GM19035 (cell line): ENCODE results near the gene SIGLEC9.
"Not testable (repeated sequence)": the region's sequence is repeated elsewhere in the genome, so short reads cannot be mapped to it uniquely, and the experiment has no call there.

Experiments used
- ATAC-seq: cut with Tn5 transposase; IDR thresholded peaks from one replicate; pipeline ENCODE4 v1.9.1; 2021; ENCODE audit not compliant: unreplicated experiment

Gene SIGLEC9

GRCh38 chr19:51142809-51143475 is 18.2 kb downstream of the SIGLEC9 start:
- ATAC-seq, result not testable (repeated sequence)

DNA sequence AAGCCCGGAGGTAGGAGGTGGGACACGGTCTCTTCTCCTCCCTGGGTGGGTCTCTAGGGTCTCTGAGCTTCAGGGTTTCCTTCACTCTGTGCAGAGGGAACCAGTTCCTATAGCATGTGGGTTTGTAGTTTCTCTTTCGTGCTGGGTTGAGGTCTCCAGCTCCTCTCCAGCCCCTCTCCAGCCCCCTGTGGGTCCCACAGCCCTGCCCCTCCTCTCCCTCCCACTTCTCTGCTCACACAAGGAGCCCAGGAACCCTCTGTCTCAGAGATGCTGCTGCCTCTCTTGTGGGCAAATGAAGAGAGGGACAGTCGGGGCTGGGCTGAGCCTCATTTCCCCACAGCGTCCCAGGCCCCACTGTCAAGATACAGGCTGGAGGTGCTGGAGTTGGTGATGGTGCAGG is 18.8 kb downstream of the SIGLEC9 start:
- ATAC-seq, result no peak

GRCh38 chr19:51144482-51145045 is 19.9 kb downstream of the SIGLEC9 start:
- no peak for ATAC-seq

GRCh38 chr19:51145916-51146493 is 21.3 kb downstream of the SIGLEC9 start:
- no peak for ATAC-seq

DNA sequence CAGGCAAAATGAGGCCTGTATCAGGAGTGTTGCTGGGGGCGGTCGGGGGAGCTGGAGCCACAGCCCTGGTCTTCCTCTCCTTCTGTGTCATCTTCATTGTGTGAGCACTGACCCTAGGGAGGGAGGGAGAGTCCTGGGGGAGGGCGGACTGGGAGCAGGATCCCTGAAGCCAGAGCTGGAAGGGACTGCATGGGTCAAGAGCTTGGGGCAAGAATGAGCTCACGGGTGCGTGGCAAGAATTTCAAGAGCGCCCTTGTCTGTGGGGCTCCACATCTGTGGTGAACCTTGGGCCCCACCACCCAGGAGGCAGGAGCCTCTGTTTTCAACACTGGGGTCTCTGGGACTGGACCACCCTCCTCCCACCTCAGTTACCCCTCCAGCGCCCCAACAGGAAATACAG is 22.0 kb downstream of the SIGLEC9 start:
- no peak for ATAC-seq

DNA sequence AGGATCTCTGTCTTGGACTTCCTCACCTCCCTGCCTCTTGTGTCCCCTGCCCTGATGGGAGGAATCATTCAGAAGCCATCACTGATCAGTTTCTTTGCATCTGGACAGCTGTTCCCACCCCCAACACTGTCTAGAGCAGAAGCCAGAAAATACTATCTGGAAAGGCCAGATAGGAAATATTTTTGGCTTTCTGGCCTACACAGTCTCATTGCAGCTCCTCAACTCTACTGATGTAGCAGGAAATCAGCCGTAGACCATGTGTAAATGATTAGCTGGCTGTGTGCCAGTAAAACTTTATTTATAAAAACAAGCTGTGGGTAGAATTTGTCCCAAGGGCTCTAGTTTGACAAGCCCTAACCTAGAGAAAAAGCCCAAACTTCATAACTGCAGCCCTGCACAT is 23.0 kb downstream of the SIGLEC9 start:
- ATAC-seq, result no peak

GRCh38 chr19:51148580-51148979 is 23.9 kb downstream of the SIGLEC9 start:
- no peak for ATAC-seq

DNA sequence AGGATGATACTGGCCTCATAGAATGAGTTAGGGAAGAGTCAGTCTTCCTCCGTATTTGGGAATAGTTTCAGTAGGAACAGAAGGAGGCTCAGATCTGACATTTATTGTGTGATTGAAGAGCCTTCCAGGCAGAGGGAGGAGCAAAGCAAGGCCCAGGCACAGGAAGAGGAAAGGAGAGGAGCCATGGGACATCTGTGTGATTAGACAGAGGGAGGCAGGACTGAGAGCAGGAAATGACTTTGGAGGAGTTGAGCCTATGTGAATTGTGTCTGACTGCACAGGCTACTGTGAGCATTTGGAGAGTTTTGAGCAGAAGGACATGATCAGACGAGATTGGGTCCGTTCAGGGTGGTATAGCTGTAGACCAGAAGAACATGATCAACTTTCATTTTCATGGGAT is 25.9 kb downstream of the SIGLEC9 start:
- ATAC-seq, result no peak

DNA sequence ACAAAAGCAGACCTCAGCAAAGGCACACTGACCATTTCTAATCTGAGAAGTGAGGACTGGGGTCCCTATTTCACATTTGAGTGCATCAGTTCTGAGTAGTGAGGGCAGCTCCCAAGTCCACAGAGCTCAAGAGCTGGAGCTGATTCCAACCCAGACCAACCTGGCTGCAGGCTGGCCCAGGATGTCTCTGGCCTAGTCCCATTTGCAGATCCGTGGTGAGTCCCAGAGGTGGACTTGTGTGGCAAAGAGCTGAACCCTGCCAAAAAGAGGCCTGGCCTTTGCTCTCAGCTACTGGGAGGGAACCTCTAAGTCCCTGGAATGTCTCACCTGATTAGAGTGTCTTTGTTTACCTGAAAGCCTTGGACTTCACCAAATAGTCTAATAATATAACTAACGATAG is 32.0 kb downstream of the SIGLEC9 start:
- ATAC-seq, result no peak

DNA sequence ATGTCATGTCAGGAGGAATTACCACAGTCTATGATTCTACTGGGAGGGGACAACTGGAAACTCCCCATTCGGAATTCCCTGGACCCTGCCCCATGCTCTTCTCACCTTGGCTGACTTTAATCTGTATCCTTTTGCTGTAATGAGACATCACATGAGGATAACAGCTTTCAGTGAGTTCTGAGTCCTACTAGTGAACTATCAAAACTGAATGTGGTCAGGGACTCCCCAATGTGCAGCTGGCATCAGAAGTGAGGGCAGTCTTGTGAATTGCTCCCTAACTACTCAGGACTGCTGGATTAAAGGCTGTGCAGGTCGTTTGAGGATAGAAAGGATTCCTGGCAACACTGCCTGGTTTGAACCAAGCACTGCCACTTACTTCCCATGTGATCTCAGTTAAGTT is 32.6 kb downstream of the SIGLEC9 start:
- ATAC-seq, result no peak

GRCh38 chr19:51158474-51159129 is 33.9 kb downstream of the SIGLEC9 start:
- ATAC-seq, result no peak

- ATAC-seq, result no peak
Observed at GRCh38 chr19:51159656-51160055, 35.0 kb downstream of the SIGLEC9 start.

DNA sequence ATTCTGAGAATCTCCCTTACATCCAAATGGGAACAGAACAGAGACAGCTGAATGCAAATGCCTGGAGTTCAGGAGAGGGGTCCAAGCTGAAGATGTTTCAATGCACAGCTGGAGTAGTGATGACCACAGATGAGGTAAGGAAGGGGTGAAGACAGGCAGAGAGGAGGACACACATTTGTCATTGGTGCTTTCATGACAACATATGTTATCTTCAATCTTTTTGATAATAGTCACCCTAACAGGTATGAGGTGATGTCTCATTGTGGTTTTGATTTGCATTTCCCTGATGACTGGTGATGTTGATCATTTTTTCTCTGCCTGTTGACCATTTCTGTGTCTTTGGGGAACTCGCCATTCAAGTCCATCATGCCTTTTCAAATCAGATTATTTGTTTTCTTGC is 36.6 kb downstream of the SIGLEC9 start:
- no peak for ATAC-seq

GRCh38 chr19:51161867-51162496 is 37.3 kb downstream of the SIGLEC9 start:
- ATAC-seq, result no peak

DNA sequence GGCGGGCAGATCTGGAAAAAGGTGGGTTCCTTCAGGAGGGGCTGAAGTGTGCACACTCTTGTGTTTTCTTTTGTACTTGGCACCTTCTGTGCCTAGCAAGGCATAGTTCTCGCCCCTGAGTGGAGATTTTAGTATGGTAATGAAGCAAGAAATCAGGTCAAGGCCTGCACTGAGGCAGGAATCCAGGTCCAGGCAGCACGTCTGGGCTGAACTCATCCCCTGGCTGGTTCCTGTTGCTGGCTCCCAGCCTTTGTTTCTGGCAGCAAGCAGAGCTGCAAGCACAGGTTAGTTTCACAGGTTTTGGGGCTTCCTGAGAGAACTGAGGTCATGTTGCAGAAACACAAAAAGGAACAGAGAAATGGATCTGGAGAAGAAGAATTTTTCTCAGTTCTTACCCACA is 38.6 kb downstream of the SIGLEC9 start:
- no peak for ATAC-seq

- ATAC-seq, result no peak
Observed at GRCh38 chr19:51164215-51164614, 39.5 kb downstream of the SIGLEC9 start.

DNA sequence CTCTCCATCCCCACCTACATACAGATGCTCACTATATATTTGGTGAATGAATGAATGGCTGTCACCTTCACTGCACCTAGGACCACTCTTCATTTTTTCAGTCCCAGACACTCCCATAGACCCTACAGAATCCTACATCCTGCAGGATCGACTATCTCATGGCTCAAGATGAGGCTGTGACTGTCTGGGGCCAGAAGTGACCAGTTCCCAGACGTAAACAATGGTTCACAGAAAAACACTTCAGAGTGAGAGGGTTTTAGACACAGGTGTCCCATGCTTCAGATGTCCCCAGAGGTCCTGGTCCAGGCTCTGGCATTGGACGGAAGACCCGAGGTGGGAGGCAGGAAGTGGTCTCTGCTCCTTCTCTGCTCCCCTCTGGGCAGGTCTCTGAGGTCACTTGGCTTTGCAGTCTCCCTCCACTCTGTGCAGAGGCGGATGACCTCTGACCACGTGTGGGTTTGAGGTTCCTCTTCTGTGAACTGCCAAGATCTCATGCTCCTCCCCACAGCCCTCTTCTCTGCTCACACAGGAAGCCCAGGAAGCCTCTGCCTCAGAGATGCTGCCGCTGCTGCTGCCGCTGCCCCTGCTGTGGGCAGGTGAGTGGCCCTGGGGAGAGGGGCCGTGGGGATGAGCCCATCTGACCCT is 42.3 kb downstream of the SIGLEC9 start:
- ATAC-seq, result no peak

- no peak for ATAC-seq
Observed at GRCh38 chr19:51168564-51169282, 44.0 kb downstream of the SIGLEC9 start.

- ATAC-seq, result not testable (repeated sequence)
Observed at GRCh38 chr19:51169283-51169918, 44.7 kb downstream of the SIGLEC9 start.

DNA sequence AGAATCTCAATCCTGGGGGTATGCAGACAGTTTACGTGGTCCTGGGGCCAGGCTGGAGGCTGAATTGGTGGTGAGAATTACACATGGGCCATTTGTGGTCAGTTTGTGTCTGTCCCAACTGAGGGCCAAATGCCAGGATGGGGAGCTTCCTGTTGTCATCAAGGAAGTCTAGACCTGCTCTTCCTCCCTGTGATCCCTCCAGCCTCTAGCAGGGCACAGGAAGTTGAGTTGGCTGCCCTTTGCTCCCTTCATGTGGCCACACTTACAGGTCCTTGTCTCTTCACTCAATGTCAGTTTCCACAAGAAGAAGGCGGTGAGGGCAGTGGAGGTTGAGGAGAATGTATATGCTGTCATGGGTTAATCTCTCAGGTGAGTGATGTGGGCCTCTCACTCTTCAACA is 47.5 kb downstream of the SIGLEC9 start:
- ATAC-seq, result no peak
